Stomach smooth muscle (tissue), 2 donors: ENCODE measurements around the gene FNDC7.
"Not testable (repeated sequence)": the region's sequence is repeated elsewhere in the genome, so short reads cannot be mapped to it uniquely, and the experiment has no call there.

ENCODE experiments used
- H3K27ac ChIP-seq: one replicate; pipeline ENCODE4 v1.7.0; 2013; ENCODE audit warnings: mild to moderate bottlenecking, low read length, inconsistent platforms
- H3K27me3 ChIP-seq, 2 donors: one replicate each; pipeline ENCODE4 v1.7.0; 2013; ENCODE audit warnings: low read length in 2 of 2; ENCODE audit not compliant: insufficient read depth in 2 of 2, control insufficient read depth in 1 of 2
- H3K36me3 ChIP-seq, 2 donors: one replicate each; pipeline ENCODE4 v1.7.0; 2013; ENCODE audit warnings: low read length in 2 of 2; ENCODE audit not compliant: control insufficient read depth in 2 of 2, insufficient read depth in 2 of 2
- H3K4me1 ChIP-seq: one replicate; pipeline ENCODE4 v1.7.0; 2013; ENCODE audit warnings: low read length; ENCODE audit not compliant: control insufficient read depth, insufficient read depth
- H3K4me3 ChIP-seq, 2 donors: one replicate each; pipeline ENCODE4 v1.7.0; 2013; ENCODE audit warnings: low read length in 2 of 2
- H3K9ac ChIP-seq, 2 donors: one replicate each; pipeline ENCODE4 v1.7.0; 2013; ENCODE audit warnings: low read length in 2 of 2, mild to moderate bottlenecking in 1 of 2
- H3K9me3 ChIP-seq, 2 donors: one replicate each; pipeline ENCODE4 v1.7.0; 2013; ENCODE audit warnings: low read length in 2 of 2; ENCODE audit not compliant: control insufficient read depth in 2 of 2
- donor health status: healthy.
- donor health status: Pancreatic carcinoma.

FNDC7 gene

GRCh38 chr1:108699375-108700332 is 13.1 kb upstream of the FNDC7 start:
- Histone ChIP-seq H3K27ac (no peak overlapping the region), H3K36me3 (peaks cover 22 to 45% of the 10 kb centered on the region in 2 donors), H3K4me3 (no peak overlapping the region), H3K9ac (no peak overlapping the region), H3K9me3 (no peaks in the 10 kb centered on the region), H3K4me1 (peaks cover 3% of the 10 kb centered on the region), H3K27me3 (no peaks in the 10 kb centered on the region)

GRCh38 chr1:108701176-108701849 is 11.4 kb upstream of the FNDC7 start:
- Histone ChIP-seq H3K4me1 (no peaks in the 10 kb centered on the region), H3K27ac (no peak overlapping the region), H3K4me3 (no peak overlapping the region), H3K27me3 (no peaks in the 10 kb centered on the region), H3K36me3 (peaks cover 22 to 37% of the 10 kb centered on the region in 2 donors), H3K9me3 (no peaks in the 10 kb centered on the region), H3K9ac (no peak overlapping the region)

DNA sequence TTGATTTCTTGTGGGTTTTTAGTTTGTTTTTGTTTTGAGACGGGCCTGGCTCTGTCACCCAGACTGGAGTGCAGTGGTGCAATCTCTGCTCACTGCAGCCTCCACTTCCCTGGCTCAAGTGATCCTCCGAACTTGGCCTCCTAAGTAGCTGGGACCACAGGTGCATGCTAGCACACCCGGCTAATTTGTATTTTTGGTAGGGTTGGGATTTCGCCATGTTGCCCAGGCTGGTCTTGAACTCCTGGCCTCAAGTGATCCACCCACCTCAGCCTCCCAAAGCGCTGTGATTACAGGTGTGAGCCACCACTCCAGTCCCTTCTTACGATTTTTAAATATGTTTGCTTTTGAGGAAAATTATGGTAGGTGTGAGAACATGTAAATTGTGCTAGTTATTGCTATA is 10.6 kb upstream of the FNDC7 start:
- not testable (repeated sequence) for H3K9ac ChIP-seq, H3K4me3 ChIP-seq, H3K27ac ChIP-seq, H3K27me3 ChIP-seq, H3K4me1 ChIP-seq, H3K9me3 ChIP-seq
- H3K36me3 ChIP-seq = peaks cover 15 to 31% of the 10 kb centered on the region in 2 donors

DNA sequence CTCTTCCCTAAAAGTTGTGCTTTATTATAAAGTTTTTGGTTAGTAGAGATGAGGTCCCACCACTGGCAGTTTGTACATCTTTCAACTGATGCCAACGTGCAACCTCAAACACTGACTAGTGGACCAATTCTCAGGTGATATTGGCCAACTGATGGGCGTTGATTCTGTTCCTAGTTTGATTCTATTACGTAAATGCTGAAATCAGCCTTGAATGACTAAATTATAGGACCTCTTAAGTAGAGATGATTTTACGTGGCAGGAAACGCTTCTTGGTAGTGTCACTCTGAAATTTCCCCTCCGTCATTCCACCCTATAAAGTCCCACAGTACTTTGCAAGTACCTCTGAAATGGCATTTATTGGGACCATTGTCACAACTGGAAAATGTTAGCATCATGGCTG is 8.8 kb upstream of the FNDC7 start:
- Histone ChIP-seq H3K9me3 (no peaks in the 10 kb centered on the region), H3K27ac (no peak overlapping the region), H3K4me3 (no peak overlapping the region), H3K9ac (no peak overlapping the region), H3K4me1 (no peaks in the 10 kb centered on the region), H3K27me3 (no peaks in the 10 kb centered on the region), H3K36me3 (peaks cover 10 to 15% of the 10 kb centered on the region in 2 donors)

DNA sequence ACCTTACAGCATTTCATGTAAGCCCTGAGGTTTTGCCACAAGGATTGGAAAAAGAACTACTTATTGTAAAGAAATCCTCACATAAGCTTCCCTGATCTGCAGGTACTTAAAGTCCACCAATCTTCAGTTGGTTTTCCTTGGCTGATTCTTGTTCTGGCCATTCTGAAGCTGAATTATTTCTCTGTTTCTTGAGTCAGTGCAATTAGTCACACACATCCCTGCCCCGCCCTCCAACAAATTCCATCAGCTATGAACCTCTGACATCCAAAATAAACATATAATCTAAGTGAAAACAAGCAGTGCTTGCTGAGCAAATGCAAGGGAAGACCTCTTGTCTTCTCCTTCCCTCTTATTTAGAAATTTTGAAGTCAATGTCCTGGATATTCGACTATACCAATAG is 8.2 kb upstream of the FNDC7 start:
- no peaks in the 10 kb centered on the region for H3K27me3 ChIP-seq
- H3K27ac ChIP-seq = no peak overlapping the region
- no peak overlapping the region for H3K9ac ChIP-seq
- no peaks in the 10 kb centered on the region for H3K4me1 ChIP-seq
- H3K4me3 ChIP-seq = no peak overlapping the region
- peaks cover 6 to 10% of the 10 kb centered on the region in 2 donors for H3K36me3 ChIP-seq
- H3K9me3 ChIP-seq = no peaks in the 10 kb centered on the region

DNA sequence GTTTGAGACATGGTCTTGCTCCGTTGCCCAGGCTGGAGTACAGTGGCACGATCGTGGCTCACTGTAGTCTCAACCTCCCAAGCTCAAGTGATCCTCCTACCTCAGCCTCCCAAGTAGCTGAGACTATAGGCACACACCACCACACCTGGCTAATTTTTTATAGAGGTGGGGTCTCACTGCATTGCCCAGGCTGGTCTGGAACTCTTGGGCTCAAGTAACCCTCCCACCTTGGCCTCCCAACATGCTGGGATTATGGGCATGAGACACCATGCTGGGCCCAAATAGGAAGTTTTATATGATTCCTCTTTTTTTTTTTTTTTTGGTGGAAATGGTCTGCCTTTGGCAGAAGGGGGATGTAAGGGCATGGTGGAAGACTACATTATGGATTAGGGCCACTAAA is 6.1 kb upstream of the FNDC7 start:
- H3K4me1 ChIP-seq = no peaks in the 10 kb centered on the region
- no peaks in the 10 kb centered on the region for H3K27me3 ChIP-seq
- H3K4me3 ChIP-seq = no peak overlapping the region
- H3K9me3 ChIP-seq = no peaks in the 10 kb centered on the region
- H3K36me3 ChIP-seq = no peaks in the 10 kb centered on the region
- H3K9ac ChIP-seq = no peak overlapping the region
- H3K27ac ChIP-seq = no peak overlapping the region

GRCh38 chr1:108708691-108709660 is 3.7 kb upstream of the FNDC7 start:
- no peaks in the 10 kb centered on the region for H3K4me1 ChIP-seq

DNA sequence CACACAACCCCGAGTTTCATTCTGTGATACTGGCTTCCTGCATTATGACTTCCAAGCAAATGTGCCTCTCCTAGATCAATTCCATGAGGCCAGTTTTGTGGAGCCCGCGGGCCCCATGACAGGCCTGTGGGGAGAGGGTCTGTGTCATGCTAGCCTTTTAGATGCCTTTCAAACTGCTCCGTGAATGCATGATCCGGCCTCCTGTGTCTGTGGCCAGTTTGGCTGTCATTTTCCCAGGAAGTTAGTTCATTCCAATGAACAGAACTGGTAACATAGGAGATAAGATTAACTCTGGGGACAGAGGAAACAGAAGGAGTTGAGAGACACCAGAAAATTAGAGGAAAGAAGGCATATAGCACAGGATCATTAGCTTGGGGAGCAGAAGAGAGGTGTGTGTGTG is 3.2 kb downstream of the FNDC7 start:
- Histone ChIP-seq H3K4me1 (no peaks in the 10 kb centered on the region), H3K27ac (no peak overlapping the region), H3K9ac (no peak overlapping the region), H3K36me3 (no peaks in the 10 kb centered on the region), H3K4me3 (no peak overlapping the region), H3K27me3 (no peaks in the 10 kb centered on the region), H3K9me3 (no peaks in the 10 kb centered on the region)

More at GRCh38 chr1:108708691-108709660, 3.7 kb upstream of the FNDC7 start:
- Histone ChIP-seq H3K4me3 (no peak overlapping the region), H3K27me3 (no peaks in the 10 kb centered on the region), H3K27ac (no peak overlapping the region), H3K36me3 (no peaks in the 10 kb centered on the region), H3K9ac (no peak overlapping the region), H3K9me3 (no peaks in the 10 kb centered on the region)

GRCh38 chr1:108716437-108717230 is 3.9 kb downstream of the FNDC7 start:
- no peak overlapping the region for H3K9ac ChIP-seq
- no peaks in the 10 kb centered on the region for H3K27me3 ChIP-seq
- H3K4me1 ChIP-seq = no peaks in the 10 kb centered on the region
- H3K27ac ChIP-seq = no peak overlapping the region
- H3K36me3 ChIP-seq = no peaks in the 10 kb centered on the region
- H3K4me3 ChIP-seq = no peak overlapping the region
- no peaks in the 10 kb centered on the region for H3K9me3 ChIP-seq
